ENCODE results near the gene ARRDC2. TPM values are rescaled to one million over a fixed set of nuclear protein-coding genes. Genes with fewer than 3 reads are reported as not detected.
A peak's percentile ranks its signal among the peaks of the same experiment; 100 is the strongest.
"Not testable (repeated sequence)": the region's sequence is repeated elsewhere in the genome, so short reads cannot be mapped to it uniquely, and the experiment has no call there.

ARRDC2 gene
- total RNA-seq, 1 donor from 2014 or later = 17.9 TPM

DNA sequence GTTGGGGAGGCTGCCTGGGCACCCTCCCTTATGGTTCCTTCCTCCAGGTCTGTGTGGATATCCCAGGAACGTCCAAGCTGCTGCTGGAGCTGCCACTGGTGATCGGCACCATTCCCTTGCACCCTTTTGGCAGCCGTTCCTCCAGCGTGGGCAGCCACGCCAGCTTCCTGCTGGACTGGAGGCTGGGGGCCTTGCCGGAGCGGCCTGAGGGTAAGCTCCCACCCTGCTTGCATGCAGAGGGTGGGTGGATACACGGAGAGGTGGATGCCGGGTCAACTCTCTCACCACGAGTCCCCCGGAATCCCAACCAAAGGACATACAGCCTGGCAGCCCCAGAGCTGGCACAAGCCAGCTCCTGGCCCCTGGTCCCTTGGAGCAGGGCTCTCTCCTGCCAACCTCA lies 2.2 kb downstream of the ARRDC2 start:
- DNase-seq = no peak
- intact Hi-C loops (cut with micrococcal nuclease) = no loop called here
- ATAC-seq = no peak

- DNase-seq = peak; percentile 33
- peak; percentile 30 for ATAC-seq
- intact Hi-C loops (cut with micrococcal nuclease) = no loop called here
These were observed 5.5 kb downstream of the ARRDC2 start for GRCh38 chr19:18013210-18014111.

GRCh38 chr19:18014197-18014596 lies 6.2 kb downstream of the ARRDC2 start:
- DNase-seq (no peak), ATAC-seq (no peak)
- intact Hi-C loops (cut with micrococcal nuclease) = no loop called here

DNA sequence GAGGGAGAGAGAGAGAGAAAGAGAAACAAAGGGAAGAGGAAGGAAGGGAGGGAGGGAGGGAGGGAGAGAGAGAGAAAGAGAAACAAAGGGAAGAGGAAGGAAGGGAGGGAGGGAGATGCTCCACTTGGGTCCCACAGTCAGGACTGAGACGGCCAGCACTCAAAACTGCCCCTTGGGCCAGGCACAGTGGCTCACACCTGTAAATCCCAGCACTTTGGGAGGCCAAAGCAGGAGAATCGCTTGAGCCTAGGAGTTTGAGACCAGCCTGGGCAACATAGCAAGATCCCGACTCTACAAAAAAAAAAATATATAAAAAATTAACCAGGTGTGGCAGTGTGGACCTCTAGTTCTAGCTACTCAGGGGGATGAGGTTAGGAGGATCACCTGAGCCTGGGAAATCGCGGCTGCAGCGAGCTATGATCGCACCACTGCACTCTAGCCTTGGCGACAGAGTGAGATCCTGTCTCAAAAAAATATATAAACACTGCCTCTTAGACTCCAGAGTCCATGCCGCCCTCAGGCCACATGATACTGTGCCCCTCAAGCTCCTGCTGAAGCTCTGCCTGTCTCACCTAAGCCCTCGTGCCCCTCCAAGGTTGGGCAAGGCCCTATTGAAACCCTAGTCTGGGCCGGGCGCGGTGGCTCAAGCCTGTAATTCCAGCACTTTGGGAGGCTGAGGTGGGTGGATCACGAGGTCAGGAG lies 8.4 kb downstream of the ARRDC2 start:
- DNase-seq = no peak
- intact Hi-C loops (cut with micrococcal nuclease) = no loop called here
- no peak for ATAC-seq

DNA sequence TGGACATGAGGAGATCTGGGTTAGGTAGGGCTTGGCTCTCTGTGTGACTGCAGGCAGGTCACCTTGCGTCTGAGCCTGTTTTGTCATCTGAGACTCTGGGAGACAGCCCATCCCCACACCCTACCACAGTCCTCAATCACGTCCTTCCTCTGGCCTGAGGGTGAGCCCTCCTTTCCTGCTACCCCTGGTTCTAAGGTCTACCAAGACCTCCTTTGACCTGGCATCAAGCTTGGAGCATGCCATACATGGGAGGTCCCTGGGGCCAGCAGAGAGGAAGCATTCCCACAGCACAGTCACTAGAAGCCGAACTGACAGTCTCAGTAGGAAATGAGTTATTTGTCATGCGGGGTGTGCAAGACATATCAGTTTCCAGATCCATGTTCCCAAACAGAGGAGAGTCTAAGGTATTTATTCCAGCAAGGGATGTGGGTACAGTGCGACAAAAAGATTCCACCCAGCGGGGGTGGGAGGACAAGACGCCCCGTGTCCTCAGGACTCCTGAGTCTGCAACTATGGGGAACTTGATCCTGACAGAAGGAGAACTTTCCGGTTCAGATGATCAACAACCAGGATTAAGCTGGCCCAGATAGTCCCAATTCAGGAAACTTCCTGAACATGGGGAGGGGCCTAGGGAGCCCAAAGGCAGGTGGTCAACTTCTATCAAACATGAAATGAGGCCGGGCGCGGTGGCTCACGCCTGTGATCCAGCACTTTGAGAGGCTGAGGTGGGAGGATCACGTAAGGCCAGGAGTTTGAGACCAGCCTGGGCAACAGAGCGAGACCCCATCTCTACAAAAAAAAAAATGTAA lies 9.5 kb downstream of the ARRDC2 start:
- ATAC-seq (peak; percentile 11), DNase-seq (peak; percentile 44)
- intact Hi-C loops (cut with micrococcal nuclease) = no loop called here

- intact Hi-C loops (cut with micrococcal nuclease) = no loop called here
- DNase-seq (peak; percentile 97), ATAC-seq (peak; percentile 74)
These were observed 12.5 kb downstream of the ARRDC2 start for GRCh38 chr19:18020212-18021085.

GRCh38 chr19:18021121-18021755 lies 13.3 kb downstream of the ARRDC2 start:
- DNase-seq (peak; percentile 92), ATAC-seq (peak; percentile 38)
- intact Hi-C loops (cut with micrococcal nuclease) = no loop called here

GRCh38 chr19:18023622-18024251 lies 15.8 kb downstream of the ARRDC2 start:
- peak; percentile 95 for DNase-seq
- intact Hi-C loops (cut with micrococcal nuclease) = no loop called here
- peak; percentile 74 for ATAC-seq

- ATAC-seq = no peak
- DNase-seq = no peak
- intact Hi-C loops (cut with micrococcal nuclease) = no loop called here
These were observed 19.2 kb downstream of the ARRDC2 start for GRCh38 chr19:18027151-18027550.

GRCh38 chr19:18029617-18030338 lies 21.8 kb downstream of the ARRDC2 start:
- ATAC-seq (peak; percentile 60), DNase-seq (no peak)
- intact Hi-C loops (cut with micrococcal nuclease) = no loop called here

GRCh38 chr19:18031401-18031800 lies 23.4 kb downstream of the ARRDC2 start:
- ATAC-seq = peak; percentile 41
- intact Hi-C loops (cut with micrococcal nuclease); DNase-seq: not testable (repeated sequence)

- intact Hi-C loops (cut with micrococcal nuclease); DNase-seq: not testable (repeated sequence)
- ATAC-seq = peak; percentile 46
These were observed 24.1 kb downstream of the ARRDC2 start for GRCh38 chr19:18032102-18032501.

- intact Hi-C loops (cut with micrococcal nuclease) = no loop called here
- DNase-seq = no peak
- no peak for ATAC-seq
These were observed 33.1 kb downstream of the ARRDC2 start for GRCh38 chr19:18041054-18041453.

DNA sequence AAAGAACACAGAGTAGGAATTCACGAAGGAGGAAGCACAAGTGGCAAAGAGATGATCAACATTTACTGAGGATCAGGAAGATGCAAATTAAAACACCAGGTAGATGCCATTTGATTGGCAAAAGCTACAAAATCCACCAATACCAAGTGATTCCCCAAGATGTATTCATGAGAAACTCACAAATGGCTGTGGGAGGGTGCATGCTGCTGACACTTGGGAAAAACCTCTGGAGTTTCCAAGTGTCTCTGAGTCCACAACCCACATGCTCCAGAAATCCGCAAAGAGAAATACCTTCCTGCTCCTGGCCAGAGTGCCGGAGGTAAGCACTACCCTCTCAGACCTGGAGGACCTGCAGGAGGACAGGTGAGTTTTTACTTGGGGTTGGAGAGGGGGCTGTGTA lies 35.7 kb downstream of the ARRDC2 start:
- DNase-seq (no peak), ATAC-seq (no peak)
- intact Hi-C loops (cut with micrococcal nuclease) = no loop called here

GRCh38 chr19:18044825-18045304 lies 36.9 kb downstream of the ARRDC2 start:
- intact Hi-C loops (cut with micrococcal nuclease) = no loop called here
- DNase-seq (peak; percentile 77), ATAC-seq (peak; percentile 77)

DNA sequence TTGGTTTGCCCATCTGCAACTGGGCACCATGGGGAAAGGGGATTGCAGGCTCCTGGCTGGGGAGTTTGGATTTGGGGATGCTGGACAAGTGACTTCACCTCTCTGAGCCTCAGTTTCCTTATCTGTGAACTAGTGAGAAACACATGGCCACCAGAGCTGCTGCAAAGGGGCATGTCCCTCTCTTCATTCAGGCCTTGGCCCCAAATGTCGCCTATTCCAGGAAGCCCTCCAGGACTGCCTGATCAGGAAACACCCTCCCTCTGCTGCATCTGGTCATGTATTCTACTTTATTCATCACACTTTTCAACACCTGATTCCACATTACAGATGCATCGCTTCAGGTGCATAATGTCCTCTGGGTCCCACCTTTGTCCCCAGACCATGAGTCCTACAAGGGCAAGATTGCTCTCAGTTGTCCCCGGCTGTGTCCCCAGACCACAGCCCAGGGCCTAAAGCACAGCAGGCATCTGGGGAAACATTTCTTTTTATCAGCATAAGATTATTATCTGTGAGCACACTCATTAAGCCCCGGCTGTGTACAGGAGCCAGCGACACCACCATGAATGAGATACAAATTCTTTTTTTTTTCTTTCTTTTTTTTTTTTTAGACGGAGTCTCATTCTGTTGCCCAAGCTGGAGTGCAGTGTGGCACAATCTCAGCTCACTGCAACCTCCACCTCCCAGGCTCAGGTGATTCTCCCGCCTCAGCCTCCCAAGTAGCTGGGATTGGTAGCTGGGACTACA lies 37.5 kb downstream of the ARRDC2 start:
- DNase-seq (no peak), ATAC-seq (no peak)
- intact Hi-C loops (cut with micrococcal nuclease) = no loop called here

Measured in left ventricle myocardium superior (tissue), 1 donor.